Hepatocyte (in vitro differentiated cells): ENCODE data around the gene SLC35A3. TPM values are rescaled to one million over a fixed set of nuclear protein-coding genes. Genes with fewer than 3 reads are reported as not detected.

ENCODE experiments used
- DNase-seq: peaks from one replicate; pipeline ENCODE4 v3.0.0-alpha.2; 2016; ENCODE audit warnings: low spot score
- H2AFZ ChIP-seq: fragments of 200-600 bp; sonication (generic); 2 replicates; pipeline ENCODE4 v1.6.0; 2016; ENCODE audit warnings: antibody characterized with exemption, mild to moderate bottlenecking
- H3K27ac ChIP-seq: fragments of 200-600 bp; sonication (generic); 2 replicates; pipeline ENCODE4 v1.5.1; 2016; ENCODE audit warnings: mild to moderate bottlenecking
- H3K27me3 ChIP-seq: fragments of 200-600 bp; sonication (generic); 2 replicates; pipeline ENCODE4 v1.6.1; 2016
- H3K36me3 ChIP-seq: fragments of 200-600 bp; sonication (generic); replicated peaks from 2 replicates; pipeline ENCODE4 v1.5.1; 2016; ENCODE audit warnings: low read depth; ENCODE audit not compliant: insufficient read depth
- H3K4me1 ChIP-seq: fragments of 200-600 bp; sonication (generic); 2 replicates; pipeline ENCODE4 v1.5.1; 2016; ENCODE audit warnings: mild to moderate bottlenecking, moderate library complexity; ENCODE audit not compliant: insufficient read depth
- H3K4me2 ChIP-seq: fragments of 200-600 bp; sonication (generic); 2 replicates; pipeline ENCODE4 v1.6.0; 2016
- H3K4me3 ChIP-seq: fragments of 200-600 bp; sonication (generic); 2 replicates; pipeline ENCODE4 v1.5.1; 2016; ENCODE audit warnings: mild to moderate bottlenecking
- H3K79me2 ChIP-seq: fragments of 200-600 bp; sonication (generic); 2 replicates; pipeline ENCODE4 v1.6.0; 2017; ENCODE audit warnings: mild to moderate bottlenecking
- H3K9me2 ChIP-seq: fragments of 200-600 bp; sonication (generic); replicated peaks from 2 replicates; pipeline ENCODE4 v1.6.0; 2017; ENCODE audit warnings: mild to moderate bottlenecking; ENCODE audit not compliant: insufficient read depth
- H3K9me3 ChIP-seq: fragments of 200-600 bp; sonication (generic); 2 replicates; pipeline ENCODE4 v1.5.1; 2016; ENCODE audit warnings: low read depth, mild to moderate bottlenecking
- H4K20me1 ChIP-seq: fragments of 200-600 bp; sonication (generic); 2 replicates; pipeline ENCODE4 v1.6.0; 2016; ENCODE audit warnings: mild to moderate bottlenecking; ENCODE audit not compliant: insufficient read depth, poor library complexity, severe bottlenecking
- CTCF ChIP-seq: fragments of 200-600 bp; sonication (generic); IDR thresholded peaks from 2 replicates; pipeline ENCODE4 v1.5.1; 2016; ENCODE audit warnings: antibody characterized with exemption, mild to moderate bottlenecking; ENCODE audit not compliant: poor library complexity
- EZH2 ChIP-seq: fragments of 200-600 bp; sonication (generic); IDR thresholded peaks from 2 replicates; pipeline ENCODE4 v1.6.1; 2016; ENCODE audit warnings: antibody characterized with exemption, mild to moderate bottlenecking, borderline replicate concordance
- EZH2phosphoT487 ChIP-seq: fragments of 200-600 bp; sonication (generic); IDR thresholded peaks from one replicate; pipeline ENCODE4 v1.6.1; 2018; ENCODE audit warnings: antibody characterized with exemption, mild to moderate bottlenecking, low read depth, moderate library complexity; ENCODE audit not compliant: unreplicated experiment, severe bottlenecking
- WGBS: methylation state at CpG from one replicate; pipeline ENCODE4 v1.1.6; 2016; ENCODE audit warnings: low lambda C conversion rate; ENCODE audit errors: missing lambda C conversion rate; 5-methylcytosine and 5-hydroxymethylcytosine counted together
- polyA plus RNA-seq: library from polyadenylated mRNA; unstranded; fragments of >200 nt; fragmentation: Nextera tagmentation; extraction: Ambion mirVana; gene quantifications from 2 replicates; pipeline ENCODE4 v1.2.1, GENCODE V29; 2016
- total RNA-seq: library from RNA; depleted of rRNA; stranded (reverse); fragments of >200 nt; gene quantifications from 2 replicates; pipeline ENCODE4 v1.2.3, GENCODE V29; 2014

Gene SLC35A3
- total and polyA plus RNA-seq, 2 experiments from 2014 or later = 18.9 to 56.1 TPM

- no peak overlapping the region for H3K4me2 ChIP-seq
- 95% methylated on average over 3 of the region's 3 CpGs for WGBS
- TF ChIP-seq EZH2phosphoT487 (no peak), EZH2 (no peak)
These were observed 103.7 kb downstream of the SLC35A3 start for GRCh38 chr1:100073531-100073930.

GRCh38 chr1:100074604-100075395 lies 105.0 kb downstream of the SLC35A3 start:
- Histone ChIP-seq H3K4me1 (no peaks in the 10 kb centered on the region), H4K20me1 (peaks cover 2% of the 10 kb centered on the region), H3K27ac (no peak overlapping the region), H3K9me3 (no peaks in the 10 kb centered on the region), H2AFZ (no peak overlapping the region), H3K36me3 (no peaks in the 10 kb centered on the region), H3K27me3 (no peaks in the 10 kb centered on the region), H3K79me2 (no peaks in the 10 kb centered on the region), H3K9me2 (no peaks in the 10 kb centered on the region), H3K4me3 (no peak overlapping the region), H3K4me2 (no peak overlapping the region)
- no peak for DNase-seq
- 92% methylated on average over 11 of the region's 11 CpGs for WGBS
- TF ChIP-seq EZH2 (no peak), CTCF (no peak), EZH2phosphoT487 (no peak)

More at GRCh38 chr1:100073531-100073930, 103.7 kb downstream of the SLC35A3 start:
- Histone ChIP-seq H2AFZ (no peak overlapping the region), H4K20me1 (peaks cover 2% of the 10 kb centered on the region), H3K9me3 (no peaks in the 10 kb centered on the region), H3K36me3 (no peaks in the 10 kb centered on the region), H3K4me1 (no peaks in the 10 kb centered on the region), H3K79me2 (no peaks in the 10 kb centered on the region), H3K4me3 (no peak overlapping the region), H3K27ac (no peak overlapping the region), H3K27me3 (no peaks in the 10 kb centered on the region), H3K9me2 (no peaks in the 10 kb centered on the region)
- no peak for DNase-seq

- no peak for TF ChIP-seq EZH2
- TF ChIP-seq EZH2phosphoT487 = no peak
- no peak for TF ChIP-seq CTCF
These were observed 106.0 kb downstream of the SLC35A3 start for GRCh38 chr1:100075773-100076172.

GRCh38 chr1:100076319-100076718 lies 106.5 kb downstream of the SLC35A3 start:
- Histone ChIP-seq H3K27ac (no peak overlapping the region), H3K4me3 (no peak overlapping the region), H3K36me3 (no peaks in the 10 kb centered on the region), H3K9me3 (no peaks in the 10 kb centered on the region), H4K20me1 (peaks cover 2% of the 10 kb centered on the region), H3K4me2 (no peak overlapping the region), H3K4me1 (no peaks in the 10 kb centered on the region), H2AFZ (no peak overlapping the region), H3K9me2 (no peaks in the 10 kb centered on the region), H3K27me3 (no peaks in the 10 kb centered on the region), H3K79me2 (no peaks in the 10 kb centered on the region)
- WGBS = 83% methylated on average over 2 of the region's 2 CpGs
- TF ChIP-seq EZH2phosphoT487 = no peak
- TF ChIP-seq CTCF = no peak
- TF ChIP-seq EZH2 = no peak
- no peak for DNase-seq

More at GRCh38 chr1:100075773-100076172, 106.0 kb downstream of the SLC35A3 start:
- no peaks in the 10 kb centered on the region for H3K4me1 ChIP-seq
- H3K36me3 ChIP-seq = no peaks in the 10 kb centered on the region
- H4K20me1 ChIP-seq = peaks cover 2% of the 10 kb centered on the region
- no peak overlapping the region for H3K27ac ChIP-seq
- H3K9me3 ChIP-seq = no peaks in the 10 kb centered on the region
- WGBS = 91% methylated on average over 3 of the region's 3 CpGs
- H3K9me2 ChIP-seq = no peaks in the 10 kb centered on the region
- H3K4me2 ChIP-seq = no peak overlapping the region
- no peaks in the 10 kb centered on the region for H3K79me2 ChIP-seq
- no peak for DNase-seq
- no peak overlapping the region for H3K4me3 ChIP-seq
- no peaks in the 10 kb centered on the region for H3K27me3 ChIP-seq
- H2AFZ ChIP-seq = no peak overlapping the region
